SU-DHL-6 (cell line): ENCODE results near the gene HAPSTR1.

ENCODE experiments used
- EZH2phosphoT487 ChIP-seq: fragments of 200-600 bp; sonication (generic), shearing (Covaris generic); conservative IDR thresholded peaks from 2 replicates; pipeline ENCODE4 v1.6.1; 2018; ENCODE audit warnings: mild to moderate bottlenecking, antibody characterized with exemption, low read length, moderate library complexity, mixed read lengths
- TF ChIP-seq, protein P1 (sequence below): fragments of 200-600 bp; sonication (generic); IDR thresholded peaks from one replicate; pipeline ENCODE4 v1.5.1; 2017; ENCODE audit warnings: antibody characterized with exemption, mild to moderate bottlenecking, low read length, moderate library complexity; ENCODE audit not compliant: insufficient read depth, poor library complexity, severe bottlenecking

- TF ChIP-seq, protein P1, sequence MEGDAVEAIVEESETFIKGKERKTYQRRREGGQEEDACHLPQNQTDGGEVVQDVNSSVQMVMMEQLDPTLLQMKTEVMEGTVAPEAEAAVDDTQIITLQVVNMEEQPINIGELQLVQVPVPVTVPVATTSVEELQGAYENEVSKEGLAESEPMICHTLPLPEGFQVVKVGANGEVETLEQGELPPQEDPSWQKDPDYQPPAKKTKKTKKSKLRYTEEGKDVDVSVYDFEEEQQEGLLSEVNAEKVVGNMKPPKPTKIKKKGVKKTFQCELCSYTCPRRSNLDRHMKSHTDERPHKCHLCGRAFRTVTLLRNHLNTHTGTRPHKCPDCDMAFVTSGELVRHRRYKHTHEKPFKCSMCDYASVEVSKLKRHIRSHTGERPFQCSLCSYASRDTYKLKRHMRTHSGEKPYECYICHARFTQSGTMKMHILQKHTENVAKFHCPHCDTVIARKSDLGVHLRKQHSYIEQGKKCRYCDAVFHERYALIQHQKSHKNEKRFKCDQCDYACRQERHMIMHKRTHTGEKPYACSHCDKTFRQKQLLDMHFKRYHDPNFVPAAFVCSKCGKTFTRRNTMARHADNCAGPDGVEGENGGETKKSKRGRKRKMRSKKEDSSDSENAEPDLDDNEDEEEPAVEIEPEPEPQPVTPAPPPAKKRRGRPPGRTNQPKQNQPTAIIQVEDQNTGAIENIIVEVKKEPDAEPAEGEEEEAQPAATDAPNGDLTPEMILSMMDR = no peak
- TF ChIP-seq EZH2phosphoT487 = no peak
These were observed 9.0 kb upstream of the HAPSTR1 start for GRCh38 chr16:9082422-9082821.
